Measurements from ENCODE around the gene COMMD3.

DNA sequence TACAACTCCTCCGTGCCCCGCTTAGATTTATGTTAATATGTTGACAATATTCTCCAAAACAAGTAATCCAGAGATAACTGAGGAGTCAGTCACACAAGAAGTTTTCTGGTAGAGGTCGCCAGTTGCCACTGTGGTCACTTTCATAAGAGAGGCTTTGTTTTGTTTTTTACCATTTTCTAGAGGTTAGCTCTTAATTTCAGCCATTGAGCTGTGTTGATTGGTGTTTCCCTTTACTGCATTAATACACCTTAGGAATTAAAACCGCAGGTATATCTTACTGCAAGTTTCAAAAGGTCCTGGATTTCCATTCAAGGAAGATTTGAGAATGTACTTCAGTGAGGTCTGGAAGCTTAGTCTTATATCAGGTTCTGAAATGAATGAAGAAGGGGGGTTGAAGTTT lies 8.2 kb downstream of the COMMD3 start:
- TF ChIP-seq, protein P1, sequence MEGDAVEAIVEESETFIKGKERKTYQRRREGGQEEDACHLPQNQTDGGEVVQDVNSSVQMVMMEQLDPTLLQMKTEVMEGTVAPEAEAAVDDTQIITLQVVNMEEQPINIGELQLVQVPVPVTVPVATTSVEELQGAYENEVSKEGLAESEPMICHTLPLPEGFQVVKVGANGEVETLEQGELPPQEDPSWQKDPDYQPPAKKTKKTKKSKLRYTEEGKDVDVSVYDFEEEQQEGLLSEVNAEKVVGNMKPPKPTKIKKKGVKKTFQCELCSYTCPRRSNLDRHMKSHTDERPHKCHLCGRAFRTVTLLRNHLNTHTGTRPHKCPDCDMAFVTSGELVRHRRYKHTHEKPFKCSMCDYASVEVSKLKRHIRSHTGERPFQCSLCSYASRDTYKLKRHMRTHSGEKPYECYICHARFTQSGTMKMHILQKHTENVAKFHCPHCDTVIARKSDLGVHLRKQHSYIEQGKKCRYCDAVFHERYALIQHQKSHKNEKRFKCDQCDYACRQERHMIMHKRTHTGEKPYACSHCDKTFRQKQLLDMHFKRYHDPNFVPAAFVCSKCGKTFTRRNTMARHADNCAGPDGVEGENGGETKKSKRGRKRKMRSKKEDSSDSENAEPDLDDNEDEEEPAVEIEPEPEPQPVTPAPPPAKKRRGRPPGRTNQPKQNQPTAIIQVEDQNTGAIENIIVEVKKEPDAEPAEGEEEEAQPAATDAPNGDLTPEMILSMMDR (IDR thresholded peaks at IDR 0.05), result no peak
- TF ChIP-seq POLR2A (IDR thresholded peaks at IDR 0.05; ENCODE audit: low read depth) (no peak), POLR2AphosphoS5 (IDR thresholded peaks at IDR 0.05) (no peak), EP300 (IDR thresholded peaks at IDR 0.05) (no peak)

Data from esophagus muscularis mucosa (tissue), 4 donors.